Thyroid gland (tissue), 4 donors: ENCODE data around the gene C12orf43.

ENCODE experiments used
- CTCF ChIP-seq, 6 experiments: fragments of 200-600 bp in 3 of 6; fragments of 450-650 bp in 3 of 6; sonication (generic) in 3 of 6; IDR thresholded peaks; one replicate each; pipeline ENCODE4 v1.5.1; 2016 to 2019; ENCODE audit warnings: antibody characterized with exemption in 6 of 6, mild to moderate bottlenecking in 2 of 6, inconsistent platforms in 1 of 6, moderate library complexity in 1 of 6
- POLR2A ChIP-seq, 2 donors: fragments of 450-650 bp; IDR thresholded peaks; one replicate each; pipeline ENCODE4 v1.6.1; 2017; ENCODE audit warnings: antibody characterized with exemption in 2 of 2, mild to moderate bottlenecking in 2 of 2, moderate library complexity in 1 of 2

- no peak for TF ChIP-seq CTCF (IDR thresholded peaks at IDR 0.05)
- TF ChIP-seq POLR2A (IDR thresholded peaks at IDR 0.05) = no peak
These were observed 41.5 kb upstream of the C12orf43 start for GRCh38 chr12:121057794-121058193.
